Neural progenitor cell (in vitro differentiated cells): ENCODE results near the gene PRH2.

Experiments
- EZH2 ChIP-seq: fragments of 200-600 bp; sonication (generic); IDR thresholded peaks from 2 replicates; pipeline ENCODE4 v1.6.1; 2017; ENCODE audit warnings: antibody characterized with exemption, mild to moderate bottlenecking, moderate library complexity
- TF ChIP-seq, protein P1 (sequence below): fragments of 200-600 bp; sonication (generic); IDR thresholded peaks from 2 replicates; pipeline ENCODE4 v1.5.1; 2017; ENCODE audit warnings: antibody characterized with exemption, mild to moderate bottlenecking

GRCh38 chr12:10891937-10892336 is 37.1 kb upstream of the PRH2 start:
- TF ChIP-seq, protein P1, sequence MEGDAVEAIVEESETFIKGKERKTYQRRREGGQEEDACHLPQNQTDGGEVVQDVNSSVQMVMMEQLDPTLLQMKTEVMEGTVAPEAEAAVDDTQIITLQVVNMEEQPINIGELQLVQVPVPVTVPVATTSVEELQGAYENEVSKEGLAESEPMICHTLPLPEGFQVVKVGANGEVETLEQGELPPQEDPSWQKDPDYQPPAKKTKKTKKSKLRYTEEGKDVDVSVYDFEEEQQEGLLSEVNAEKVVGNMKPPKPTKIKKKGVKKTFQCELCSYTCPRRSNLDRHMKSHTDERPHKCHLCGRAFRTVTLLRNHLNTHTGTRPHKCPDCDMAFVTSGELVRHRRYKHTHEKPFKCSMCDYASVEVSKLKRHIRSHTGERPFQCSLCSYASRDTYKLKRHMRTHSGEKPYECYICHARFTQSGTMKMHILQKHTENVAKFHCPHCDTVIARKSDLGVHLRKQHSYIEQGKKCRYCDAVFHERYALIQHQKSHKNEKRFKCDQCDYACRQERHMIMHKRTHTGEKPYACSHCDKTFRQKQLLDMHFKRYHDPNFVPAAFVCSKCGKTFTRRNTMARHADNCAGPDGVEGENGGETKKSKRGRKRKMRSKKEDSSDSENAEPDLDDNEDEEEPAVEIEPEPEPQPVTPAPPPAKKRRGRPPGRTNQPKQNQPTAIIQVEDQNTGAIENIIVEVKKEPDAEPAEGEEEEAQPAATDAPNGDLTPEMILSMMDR: no peak
- no peak for TF ChIP-seq EZH2
